ENCODE results near the gene TCF4. TPM values are rescaled to one million over a fixed set of nuclear protein-coding genes. Genes with fewer than 3 reads are reported as not detected.

Gene TCF4
- total RNA-seq, 1 experiment from 2014 or later = 93.7 TPM

- Histone ChIP-seq H3K36me3 (ENCODE audit: control insufficient read depth, insufficient read depth, low read length) (no peaks in the 10 kb centered on the region), H3K4me3 (ENCODE audit: low read depth, low read length) (no peak overlapping the region), H3K27me3 (replicated peaks; ENCODE audit: control insufficient read depth, insufficient read depth, low read length) (no peaks in the 10 kb centered on the region), H3K9me3 (no peaks in the 10 kb centered on the region), H3K4me1 (peaks cover 9% of the 10 kb centered on the region; the same call in 1 of the 2 replicates)
- no peak overlapping the region for H3K4me3 Mint-ChIP-seq (ENCODE audit: unreplicated experiment)
- H3K9me3 Mint-ChIP-seq (ENCODE audit: unreplicated experiment) = peaks cover 9% of the 10 kb centered on the region
- H3K36me3 Mint-ChIP-seq (ENCODE audit: insufficient read depth, unreplicated experiment) = peaks cover 6% of the 10 kb centered on the region
- H3K4me1 Mint-ChIP-seq (ENCODE audit: low read depth, unreplicated experiment) = no peaks in the 10 kb centered on the region
- no peak for TF ChIP-seq CTCF (IDR thresholded peaks at IDR 0.05; ENCODE audit: insufficient read depth in 1 of 2, low read depth in 1 of 2, low read length in 1 of 2, severe bottlenecking in 1 of 2, unreplicated experiment in 1 of 2)
- no peaks in the 10 kb centered on the region for H3K27me3 Mint-ChIP-seq (ENCODE audit: insufficient read depth, unreplicated experiment)
- no TSS peak for BruUV-seq (replicated peaks)
- DNase-seq = no peak
- ChIA-PET POLR2A (no interaction called here), CTCF (interaction anchor here (0.6 kb wide), 1 partner anchor 85 kb away, joined by 3 read pairs; no protein-coding TSS in a partner anchor)
- H3K27ac Mint-ChIP-seq (ENCODE audit: unreplicated experiment) = no peak overlapping the region
- intact Hi-C loops (cut with micrococcal nuclease; ENCODE audit: unreplicated experiment) = no loop called here
Measured at GRCh38 chr18:55185391-55185790, 402.6 kb downstream of the TCF4 start.

GRCh38 chr18:55179835-55180234, 408.2 kb downstream of the TCF4 start:
- no TSS peak for BruUV-seq (replicated peaks)
- Mint-ChIP-seq H3K4me3 (ENCODE audit: unreplicated experiment) (no peak overlapping the region), H3K36me3 (ENCODE audit: insufficient read depth, unreplicated experiment) (peaks cover 6% of the 10 kb centered on the region), H3K4me1 (ENCODE audit: low read depth, unreplicated experiment) (no peaks in the 10 kb centered on the region), H3K27ac (ENCODE audit: unreplicated experiment) (no peak overlapping the region), H3K9me3 (ENCODE audit: unreplicated experiment) (peaks cover 9% of the 10 kb centered on the region), H3K27me3 (ENCODE audit: insufficient read depth, unreplicated experiment) (no peaks in the 10 kb centered on the region)
- no peak for TF ChIP-seq CTCF (IDR thresholded peaks at IDR 0.05; ENCODE audit: insufficient read depth in 1 of 2, low read depth in 1 of 2, low read length in 1 of 2, severe bottlenecking in 1 of 2, unreplicated experiment in 1 of 2)
- no peaks in the 10 kb centered on the region for H3K36me3 ChIP-seq (ENCODE audit: control insufficient read depth, insufficient read depth, low read length)
- H3K4me3 ChIP-seq (ENCODE audit: low read depth, low read length) = no peak overlapping the region
- no peak for DNase-seq
- no peaks in the 10 kb centered on the region for H3K9me3 ChIP-seq
- H3K27me3 ChIP-seq (replicated peaks; ENCODE audit: control insufficient read depth, insufficient read depth, low read length) = no peaks in the 10 kb centered on the region
- intact Hi-C loops (cut with micrococcal nuclease; ENCODE audit: unreplicated experiment) = no loop called here
- POLR2A ChIA-PET = no interaction called here
- CTCF ChIA-PET = no interaction called here
- H3K4me1 ChIP-seq = no peaks in the 10 kb centered on the region

GRCh38 chr18:55179425-55179824, 408.6 kb downstream of the TCF4 start:
- no peaks in the 10 kb centered on the region for H3K27me3 Mint-ChIP-seq (ENCODE audit: insufficient read depth, unreplicated experiment)
- no peaks in the 10 kb centered on the region for H3K36me3 ChIP-seq (ENCODE audit: control insufficient read depth, insufficient read depth, low read length)
- POLR2A ChIA-PET = no interaction called here
- DNase-seq = no peak
- H3K27me3 ChIP-seq (replicated peaks; ENCODE audit: control insufficient read depth, insufficient read depth, low read length) = no peaks in the 10 kb centered on the region
- H3K4me3 ChIP-seq (ENCODE audit: low read depth, low read length) = no peak overlapping the region
- no peaks in the 10 kb centered on the region for H3K9me3 ChIP-seq
- no peak overlapping the region for H3K4me3 Mint-ChIP-seq (ENCODE audit: unreplicated experiment)
- CTCF ChIA-PET = no interaction called here
- H3K36me3 Mint-ChIP-seq (ENCODE audit: insufficient read depth, unreplicated experiment) = peaks cover 3% of the 10 kb centered on the region
- peaks cover 6% of the 10 kb centered on the region for H3K9me3 Mint-ChIP-seq (ENCODE audit: unreplicated experiment)
- TF ChIP-seq CTCF (IDR thresholded peaks at IDR 0.05; ENCODE audit: insufficient read depth in 1 of 2, low read depth in 1 of 2, low read length in 1 of 2, severe bottlenecking in 1 of 2, unreplicated experiment in 1 of 2) = no peak
- no TSS peak for BruUV-seq (replicated peaks)
- H3K27ac Mint-ChIP-seq (ENCODE audit: unreplicated experiment) = no peak overlapping the region
- H3K4me1 ChIP-seq = no peaks in the 10 kb centered on the region
- intact Hi-C loops (cut with micrococcal nuclease; ENCODE audit: unreplicated experiment) = no loop called here
- no peaks in the 10 kb centered on the region for H3K4me1 Mint-ChIP-seq (ENCODE audit: low read depth, unreplicated experiment)

Measured in Caco-2 (cell line).